Measurements from ENCODE around the gene MAPKAP1. TPM values are rescaled to one million over a fixed set of nuclear protein-coding genes. Genes with fewer than 3 reads are reported as not detected.

Gene MAPKAP1
- total and polyA plus RNA-seq, 2 of the 13 experiments (the other 11 are each of a cell fraction or from before 2014, with no cell fraction given) = 45.0 to 64.3 TPM

- H3K4me2 ChIP-seq (ENCODE audit: low read depth, low read length) = no peak overlapping the region
- TF ChIP-seq BCL6 (CRISPR knock-in tag; IDR thresholded peaks at IDR 0.05) (no peak), PHB2 (IDR thresholded peaks at IDR 0.05; ENCODE audit: partially characterized antibody) (no peak)
- no peaks in the 10 kb centered on the region for H4K20me1 ChIP-seq (ENCODE audit: insufficient read depth, low read length)
- ATAC-seq (no peak), DNase-seq (ENCODE audit: low spot score) (no peak), FAIRE-seq (no peak)
- no peak overlapping the region for H3K27ac ChIP-seq (ENCODE audit: extremely low read length, insufficient read depth, low read length)
- 98% methylated on average over 4 of the region's 4 CpGs for WGBS (ENCODE audit: low lambda C conversion rate)
- no peaks in the 10 kb centered on the region for H3K9me3 ChIP-seq (ENCODE audit: low read length)
- no peaks in the 10 kb centered on the region for H3K27me3 ChIP-seq (ENCODE audit: control insufficient read depth in 1 of 2, insufficient read depth in 2 of 2, low read length in 2 of 2)
- H3K4me1 ChIP-seq (ENCODE audit: insufficient read depth, low read length) = 0 out of 2 replicates have a peak, but pooled peaks cover 11% of the 10 kb centered on the region
- no peak overlapping the region for H2AFZ ChIP-seq (ENCODE audit: low read length)
- H3K36me3 ChIP-seq (replicated peaks in 1 of 2; ENCODE audit: control insufficient read depth in 1 of 2, insufficient read depth in 2 of 2, low read length in 2 of 2) = no peaks in the 10 kb centered on the region
- CTCF ChIA-PET (ENCODE audit: low intra/inter-chr PET ratio, low total read pairs) = no interaction called here
- in situ Hi-C loops (cut with HindIII; ENCODE audit: extremely low pct_ligation_motif_present, low pct_unique_long_range_greater_than_20kb) = no loop called here
- POLR2A ChIA-PET = no interaction called here
- no peaks in the 10 kb centered on the region for H3K79me2 ChIP-seq (ENCODE audit: insufficient read depth, low read length)
- intact Hi-C loops (cut with micrococcal nuclease; ENCODE audit: unreplicated experiment) = no loop called here
- H3K4me3 ChIP-seq (replicated peaks in 1 of 3; ENCODE audit: insufficient read depth in 1 of 3, low read depth in 2 of 3, low read length in 3 of 3) = no peak overlapping the region
- H3K9ac ChIP-seq (ENCODE audit: insufficient read depth, low read depth, low read length) = no peak overlapping the region
- no TSS peak for BruUV-seq (replicated peaks)
Observed at GRCh38 chr9:125639057-125639456, 68.0 kb downstream of the MAPKAP1 start.

GRCh38 chr9:125638239-125639045 is 68.6 kb downstream of the MAPKAP1 start:
- ChIA-PET CTCF (ENCODE audit: low intra/inter-chr PET ratio, low total read pairs) (no interaction called here), POLR2A (no interaction called here)
- H3K4me2 ChIP-seq (ENCODE audit: low read depth, low read length) = no peak overlapping the region
- H3K9me3 ChIP-seq (ENCODE audit: low read length) = no peaks in the 10 kb centered on the region
- no peaks in the 10 kb centered on the region; the same call in 1 of the 2 replicates for H4K20me1 ChIP-seq (ENCODE audit: insufficient read depth, low read length)
- H3K9ac ChIP-seq (ENCODE audit: insufficient read depth, low read depth, low read length) = no peak overlapping the region
- no peaks in the 10 kb centered on the region for H3K36me3 ChIP-seq (replicated peaks in 1 of 2; ENCODE audit: control insufficient read depth in 1 of 2, insufficient read depth in 2 of 2, low read length in 2 of 2)
- 97% methylated on average over 7 of the region's 7 CpGs for WGBS (ENCODE audit: low lambda C conversion rate)
- intact Hi-C loops (cut with micrococcal nuclease; ENCODE audit: unreplicated experiment) (no loop called here), in situ Hi-C loops (cut with HindIII; ENCODE audit: extremely low pct_ligation_motif_present, low pct_unique_long_range_greater_than_20kb) (no loop called here)
- no peak for DNase-seq (ENCODE audit: low spot score)
- BruUV-seq (replicated peaks) = no TSS peak
- H3K27ac ChIP-seq (ENCODE audit: extremely low read length, insufficient read depth, low read length) = no peak overlapping the region
- FAIRE-seq = no peak
- no peaks in the 10 kb centered on the region for H3K79me2 ChIP-seq (ENCODE audit: insufficient read depth, low read length)
- H3K4me3 ChIP-seq (replicated peaks in 1 of 3; ENCODE audit: insufficient read depth in 1 of 3, low read depth in 2 of 3, low read length in 3 of 3) = no peak overlapping the region
- no peak for ATAC-seq
- H3K27me3 ChIP-seq (ENCODE audit: control insufficient read depth in 1 of 2, insufficient read depth in 2 of 2, low read length in 2 of 2) = no peaks in the 10 kb centered on the region
- H3K4me1 ChIP-seq (ENCODE audit: insufficient read depth, low read length) = 0 out of 2 replicates have a peak, but pooled peaks cover 11% of the 10 kb centered on the region
- H2AFZ ChIP-seq (ENCODE audit: low read length) = no peak overlapping the region
- TF ChIP-seq ZNF598 (CRISPR knock-in tag; IDR thresholded peaks at IDR 0.05; ENCODE audit: borderline replicate concordance) (no peak), ZFX (CRISPR knock-in tag; IDR thresholded peaks at IDR 0.05; ENCODE audit: low read depth) (no peak), PITX1 (CRISPR knock-in tag; IDR thresholded peaks at IDR 0.05) (no peak), SIX4 (CRISPR knock-in tag; IDR thresholded peaks at IDR 0.05) (no peak), POGZ (CRISPR knock-in tag; IDR thresholded peaks at IDR 0.05) (no peak), ZNF747 (CRISPR knock-in tag; IDR thresholded peaks at IDR 0.05; ENCODE audit: borderline replicate concordance) (no peak), ZNF10 (CRISPR knock-in tag; IDR thresholded peaks at IDR 0.05; ENCODE audit: borderline replicate concordance, low read depth) (no peak), MAZ (IDR thresholded peaks at IDR 0.05; ENCODE audit: borderline replicate concordance, low read depth, low read length) (no peak), MAZ (CRISPR knock-in tag; IDR thresholded peaks at IDR 0.05; ENCODE audit: low read depth) (no peak)
- TF ChIP-seq, protein P1, sequence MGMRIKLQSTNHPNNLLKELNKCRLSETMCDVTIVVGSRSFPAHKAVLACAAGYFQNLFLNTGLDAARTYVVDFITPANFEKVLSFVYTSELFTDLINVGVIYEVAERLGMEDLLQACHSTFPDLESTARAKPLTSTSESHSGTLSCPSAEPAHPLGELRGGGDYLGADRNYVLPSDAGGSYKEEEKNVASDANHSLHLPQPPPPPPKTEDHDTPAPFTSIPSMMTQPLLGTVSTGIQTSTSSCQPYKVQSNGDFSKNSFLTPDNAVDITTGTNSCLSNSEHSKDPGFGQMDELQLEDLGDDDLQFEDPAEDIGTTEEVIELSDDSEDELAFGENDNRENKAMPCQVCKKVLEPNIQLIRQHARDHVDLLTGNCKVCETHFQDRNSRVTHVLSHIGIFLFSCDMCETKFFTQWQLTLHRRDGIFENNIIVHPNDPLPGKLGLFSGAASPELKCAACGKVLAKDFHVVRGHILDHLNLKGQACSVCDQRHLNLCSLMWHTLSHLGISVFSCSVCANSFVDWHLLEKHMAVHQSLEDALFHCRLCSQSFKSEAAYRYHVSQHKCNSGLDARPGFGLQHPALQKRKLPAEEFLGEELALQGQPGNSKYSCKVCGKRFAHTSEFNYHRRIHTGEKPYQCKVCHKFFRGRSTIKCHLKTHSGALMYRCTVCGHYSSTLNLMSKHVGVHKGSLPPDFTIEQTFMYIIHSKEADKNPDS (CRISPR knock-in tag; IDR thresholded peaks at IDR 0.05) = no peak
- TF ChIP-seq, protein P2, sequence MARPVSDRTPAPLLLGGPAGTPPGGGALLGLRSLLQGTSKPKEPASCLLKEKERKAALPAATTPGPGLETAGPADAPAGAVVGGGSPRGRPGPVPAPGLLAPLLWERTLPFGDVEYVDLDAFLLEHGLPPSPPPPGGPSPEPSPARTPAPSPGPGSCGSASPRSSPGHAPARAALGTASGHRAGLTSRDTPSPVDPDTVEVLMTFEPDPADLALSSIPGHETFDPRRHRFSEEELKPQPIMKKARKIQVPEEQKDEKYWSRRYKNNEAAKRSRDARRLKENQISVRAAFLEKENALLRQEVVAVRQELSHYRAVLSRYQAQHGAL (CRISPR knock-in tag; IDR thresholded peaks at IDR 0.05; ENCODE audit: not compliant biosample characterization) = no peak

Data from HepG2 (cell line).